ENCODE measurements around the gene ANKS1A.

ANKS1A gene

DNA sequence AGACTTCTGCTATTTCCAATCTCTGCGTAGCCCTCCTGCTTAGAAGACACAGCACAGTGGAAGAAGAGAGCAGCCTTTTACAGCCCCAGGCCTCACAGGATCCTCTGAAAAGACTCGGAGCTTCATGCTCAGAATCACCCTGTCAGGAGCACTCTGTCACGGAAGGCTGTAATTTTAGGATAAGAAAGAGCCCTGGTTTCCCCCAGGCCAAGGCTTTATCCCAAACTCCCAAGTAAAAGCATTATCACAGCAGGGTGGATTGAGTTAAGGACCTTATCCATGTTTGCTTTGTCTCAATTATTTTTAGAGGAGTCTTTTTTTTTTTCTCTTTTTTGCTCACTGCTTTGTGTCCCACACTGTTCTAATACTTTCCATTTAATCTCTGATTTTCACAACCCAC lies 39.2 kb downstream of the ANKS1A start (continued):
- TF ChIP-seq ZNF549 (tag by site-specific recombination; IDR thresholded peaks at IDR 0.05): no peak
- TF ChIP-seq ZNF610 (tag by site-specific recombination; IDR thresholded peaks at IDR 0.05; ENCODE audit: borderline replicate concordance): 0 out of 2 replicates have a peak, but pooled peaks have one; percentile 36
- no peak for TF ChIP-seq ZNF560 (tag by site-specific recombination; IDR thresholded peaks at IDR 0.05; ENCODE audit: borderline replicate concordance)
- TF ChIP-seq, protein P1, sequence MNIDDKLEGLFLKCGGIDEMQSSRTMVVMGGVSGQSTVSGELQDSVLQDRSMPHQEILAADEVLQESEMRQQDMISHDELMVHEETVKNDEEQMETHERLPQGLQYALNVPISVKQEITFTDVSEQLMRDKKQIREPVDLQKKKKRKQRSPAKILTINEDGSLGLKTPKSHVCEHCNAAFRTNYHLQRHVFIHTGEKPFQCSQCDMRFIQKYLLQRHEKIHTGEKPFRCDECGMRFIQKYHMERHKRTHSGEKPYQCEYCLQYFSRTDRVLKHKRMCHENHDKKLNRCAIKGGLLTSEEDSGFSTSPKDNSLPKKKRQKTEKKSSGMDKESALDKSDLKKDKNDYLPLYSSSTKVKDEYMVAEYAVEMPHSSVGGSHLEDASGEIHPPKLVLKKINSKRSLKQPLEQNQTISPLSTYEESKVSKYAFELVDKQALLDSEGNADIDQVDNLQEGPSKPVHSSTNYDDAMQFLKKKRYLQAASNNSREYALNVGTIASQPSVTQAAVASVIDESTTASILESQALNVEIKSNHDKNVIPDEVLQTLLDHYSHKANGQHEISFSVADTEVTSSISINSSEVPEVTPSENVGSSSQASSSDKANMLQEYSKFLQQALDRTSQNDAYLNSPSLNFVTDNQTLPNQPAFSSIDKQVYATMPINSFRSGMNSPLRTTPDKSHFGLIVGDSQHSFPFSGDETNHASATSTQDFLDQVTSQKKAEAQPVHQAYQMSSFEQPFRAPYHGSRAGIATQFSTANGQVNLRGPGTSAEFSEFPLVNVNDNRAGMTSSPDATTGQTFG (tag by site-specific recombination; IDR thresholded peaks at IDR 0.05; ENCODE audit: borderline replicate concordance): no peak
- no peak for TF ChIP-seq YY1 (tag by site-specific recombination; IDR thresholded peaks at IDR 0.05)
- peak; percentile 48; the same call in 1 of the 2 replicates for TF ChIP-seq ZBTB8A (tag by site-specific recombination; IDR thresholded peaks at IDR 0.05)
- TF ChIP-seq ZNF138 (tag by site-specific recombination; IDR thresholded peaks at IDR 0.05; ENCODE audit: borderline replicate concordance): no peak
- TF ChIP-seq TRIM28 (IDR thresholded peaks at IDR 0.05; ENCODE audit: borderline replicate concordance, low read length): peak; percentile 58; the same call in 1 of the 2 replicates
- no peak for TF ChIP-seq ZNF16 (tag by site-specific recombination; IDR thresholded peaks at IDR 0.05; ENCODE audit: low read depth)
- TF ChIP-seq ZNF248 (tag by site-specific recombination; IDR thresholded peaks at IDR 0.05): no peak
- TF ChIP-seq, protein P2, sequence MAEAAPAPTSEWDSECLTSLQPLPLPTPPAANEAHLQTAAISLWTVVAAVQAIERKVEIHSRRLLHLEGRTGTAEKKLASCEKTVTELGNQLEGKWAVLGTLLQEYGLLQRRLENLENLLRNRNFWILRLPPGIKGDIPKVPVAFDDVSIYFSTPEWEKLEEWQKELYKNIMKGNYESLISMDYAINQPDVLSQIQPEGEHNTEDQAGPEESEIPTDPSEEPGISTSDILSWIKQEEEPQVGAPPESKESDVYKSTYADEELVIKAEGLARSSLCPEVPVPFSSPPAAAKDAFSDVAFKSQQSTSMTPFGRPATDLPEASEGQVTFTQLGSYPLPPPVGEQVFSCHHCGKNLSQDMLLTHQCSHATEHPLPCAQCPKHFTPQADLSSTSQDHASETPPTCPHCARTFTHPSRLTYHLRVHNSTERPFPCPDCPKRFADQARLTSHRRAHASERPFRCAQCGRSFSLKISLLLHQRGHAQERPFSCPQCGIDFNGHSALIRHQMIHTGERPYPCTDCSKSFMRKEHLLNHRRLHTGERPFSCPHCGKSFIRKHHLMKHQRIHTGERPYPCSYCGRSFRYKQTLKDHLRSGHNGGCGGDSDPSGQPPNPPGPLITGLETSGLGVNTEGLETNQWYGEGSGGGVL (tag by site-specific recombination; IDR thresholded peaks at IDR 0.05): no peak
- no peak for TF ChIP-seq SCRT2 (tag by site-specific recombination; IDR thresholded peaks at IDR 0.05)
- no peak for TF ChIP-seq ZNF354C (tag by site-specific recombination; IDR thresholded peaks at IDR 0.05; ENCODE audit: borderline replicate concordance, low read depth)
- no peak for TF ChIP-seq ZNF785 (tag by site-specific recombination; IDR thresholded peaks at IDR 0.05)
- peak; percentile 89 for TF ChIP-seq FEZF1 (tag by site-specific recombination; IDR thresholded peaks at IDR 0.05)
- TF ChIP-seq ZNF132 (tag by site-specific recombination; IDR thresholded peaks at IDR 0.05; ENCODE audit: borderline replicate concordance): no peak
- TF ChIP-seq PRDM1 (tag by site-specific recombination; IDR thresholded peaks at IDR 0.05): no peak
- TF ChIP-seq ZNF324 (tag by site-specific recombination; IDR thresholded peaks at IDR 0.05): no peak
- TF ChIP-seq, protein P3, sequence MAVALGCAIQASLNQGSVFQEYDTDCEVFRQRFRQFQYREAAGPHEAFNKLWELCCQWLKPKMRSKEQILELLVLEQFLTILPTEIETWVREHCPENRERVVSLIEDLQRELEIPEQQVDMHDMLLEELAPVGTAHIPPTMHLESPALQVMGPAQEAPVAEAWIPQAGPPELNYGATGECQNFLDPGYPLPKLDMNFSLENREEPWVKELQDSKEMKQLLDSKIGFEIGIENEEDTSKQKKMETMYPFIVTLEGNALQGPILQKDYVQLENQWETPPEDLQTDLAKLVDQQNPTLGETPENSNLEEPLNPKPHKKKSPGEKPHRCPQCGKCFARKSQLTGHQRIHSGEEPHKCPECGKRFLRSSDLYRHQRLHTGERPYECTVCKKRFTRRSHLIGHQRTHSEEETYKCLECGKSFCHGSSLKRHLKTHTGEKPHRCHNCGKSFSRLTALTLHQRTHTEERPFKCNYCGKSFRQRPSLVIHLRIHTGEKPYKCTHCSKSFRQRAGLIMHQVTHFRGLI (tag by site-specific recombination; IDR thresholded peaks at IDR 0.05): no peak
- no peak for TF ChIP-seq GLI4 (tag by site-specific recombination; IDR thresholded peaks at IDR 0.05)
- no peak for TF ChIP-seq ZNF514 (tag by site-specific recombination; IDR thresholded peaks at IDR 0.05)
- no peak for TF ChIP-seq ZNF548 (tag by site-specific recombination; IDR thresholded peaks at IDR 0.05)
- TF ChIP-seq, protein P4, sequence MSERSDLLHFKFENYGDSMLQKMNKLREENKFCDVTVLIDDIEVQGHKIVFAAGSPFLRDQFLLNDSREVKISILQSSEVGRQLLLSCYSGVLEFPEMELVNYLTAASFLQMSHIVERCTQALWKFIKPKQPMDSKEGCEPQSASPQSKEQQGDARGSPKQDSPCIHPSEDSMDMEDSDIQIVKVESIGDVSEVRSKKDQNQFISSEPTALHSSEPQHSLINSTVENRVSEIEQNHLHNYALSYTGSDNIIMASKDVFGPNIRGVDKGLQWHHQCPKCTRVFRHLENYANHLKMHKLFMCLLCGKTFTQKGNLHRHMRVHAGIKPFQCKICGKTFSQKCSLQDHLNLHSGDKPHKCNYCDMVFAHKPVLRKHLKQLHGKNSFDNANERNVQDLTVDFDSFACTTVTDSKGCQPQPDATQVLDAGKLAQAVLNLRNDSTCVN (tag by site-specific recombination; optimal IDR thresholded peaks at IDR 0.05): no peak
- TF ChIP-seq SP7 (tag by site-specific recombination; IDR thresholded peaks at IDR 0.05): peak; percentile 85
- TF ChIP-seq ZSCAN23 (tag by site-specific recombination; IDR thresholded peaks at IDR 0.05): no peak

Data from HEK293 (cell line).